ENCODE data around the gene SKAP1. TPM values are rescaled to one million over a fixed set of nuclear protein-coding genes. Genes with fewer than 3 reads are reported as not detected.
"Not testable (repeated sequence)": the region's sequence is repeated elsewhere in the genome, so short reads cannot be mapped to it uniquely, and the experiment has no call there.

SKAP1 gene
- total RNA-seq, 4 donors from 2014 or later: 0.33 to 2.1 (median 1.0) TPM

DNA sequence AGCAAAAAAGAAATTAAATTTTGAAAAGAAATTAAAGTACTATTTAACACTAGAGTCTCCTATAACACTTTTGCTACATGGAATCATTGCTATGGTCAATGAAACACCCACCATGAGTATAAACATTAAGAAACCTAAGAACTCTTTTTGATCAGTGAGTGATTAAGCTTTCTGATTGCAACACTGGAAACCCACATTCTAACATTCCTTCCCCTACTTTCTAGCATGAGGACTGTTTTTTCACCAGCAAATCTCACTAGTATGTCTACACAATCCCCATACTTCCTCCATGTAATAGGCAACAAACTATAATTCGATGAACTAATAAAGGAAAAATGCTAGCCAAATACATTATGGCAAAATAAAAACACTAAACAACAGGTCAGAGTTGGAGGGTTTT is 54.7 kb downstream of the SKAP1 start:
- Histone ChIP-seq H3K27ac (no peak overlapping the region), H3K4me3 (replicated peaks in 1 of 3) (no peak overlapping the region), H3K4me1 (no peaks in the 10 kb centered on the region), H3K27me3 (no peaks in the 10 kb centered on the region), H3K9me3 (no peaks in the 10 kb centered on the region), H3K36me3 (no peaks in the 10 kb centered on the region)
- no peak for DNase-seq
- WGBS, 2 donors: 63 to 72% methylated on average over 1 of the region's 1 CpG
- no peak for TF ChIP-seq POLR2A (IDR thresholded peaks at IDR 0.05)
- TF ChIP-seq, protein P1, sequence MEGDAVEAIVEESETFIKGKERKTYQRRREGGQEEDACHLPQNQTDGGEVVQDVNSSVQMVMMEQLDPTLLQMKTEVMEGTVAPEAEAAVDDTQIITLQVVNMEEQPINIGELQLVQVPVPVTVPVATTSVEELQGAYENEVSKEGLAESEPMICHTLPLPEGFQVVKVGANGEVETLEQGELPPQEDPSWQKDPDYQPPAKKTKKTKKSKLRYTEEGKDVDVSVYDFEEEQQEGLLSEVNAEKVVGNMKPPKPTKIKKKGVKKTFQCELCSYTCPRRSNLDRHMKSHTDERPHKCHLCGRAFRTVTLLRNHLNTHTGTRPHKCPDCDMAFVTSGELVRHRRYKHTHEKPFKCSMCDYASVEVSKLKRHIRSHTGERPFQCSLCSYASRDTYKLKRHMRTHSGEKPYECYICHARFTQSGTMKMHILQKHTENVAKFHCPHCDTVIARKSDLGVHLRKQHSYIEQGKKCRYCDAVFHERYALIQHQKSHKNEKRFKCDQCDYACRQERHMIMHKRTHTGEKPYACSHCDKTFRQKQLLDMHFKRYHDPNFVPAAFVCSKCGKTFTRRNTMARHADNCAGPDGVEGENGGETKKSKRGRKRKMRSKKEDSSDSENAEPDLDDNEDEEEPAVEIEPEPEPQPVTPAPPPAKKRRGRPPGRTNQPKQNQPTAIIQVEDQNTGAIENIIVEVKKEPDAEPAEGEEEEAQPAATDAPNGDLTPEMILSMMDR (IDR thresholded peaks at IDR 0.05): no peak
- intact Hi-C loops (cut with DNase I): no loop called here

DNA sequence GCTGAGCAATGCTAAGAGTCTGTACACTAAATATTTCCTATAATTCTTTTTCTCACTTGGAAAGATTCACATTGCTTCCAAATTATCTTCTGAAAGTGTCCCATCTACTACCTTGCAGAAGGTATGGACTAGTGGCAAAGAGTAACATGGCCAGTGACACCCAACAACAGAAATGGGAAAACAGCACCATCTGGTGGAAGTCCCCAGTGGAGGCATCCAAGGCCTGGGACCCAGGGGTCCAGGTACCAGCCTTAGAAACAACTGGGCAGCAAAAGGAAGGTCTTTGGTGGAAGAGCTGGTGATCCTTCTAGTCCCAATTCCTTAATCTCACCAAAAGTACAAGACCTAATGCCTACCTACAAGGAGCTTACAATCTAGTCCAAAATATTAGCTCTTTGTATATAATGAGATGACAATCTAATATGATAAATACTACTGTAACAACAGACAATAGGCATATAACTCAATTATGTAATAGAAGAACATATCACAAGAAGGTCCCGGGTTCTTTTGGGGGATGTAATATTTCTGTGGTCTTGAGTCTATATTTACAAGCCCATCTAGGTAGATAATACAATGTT is 55.3 kb downstream of the SKAP1 start:
- Histone ChIP-seq H3K4me1 (no peaks in the 10 kb centered on the region), H3K9me3 (no peaks in the 10 kb centered on the region), H3K4me3 (replicated peaks in 1 of 3) (no peak overlapping the region), H3K27ac (no peak overlapping the region), H3K36me3 (no peaks in the 10 kb centered on the region), H3K27me3 (no peaks in the 10 kb centered on the region)
- intact Hi-C loops (cut with DNase I): no loop called here
- no peak for DNase-seq
- 64 to 78% methylated on average over 1 of the region's 1 CpG for WGBS, 2 donors
- TF ChIP-seq, protein P1 (IDR thresholded peaks at IDR 0.05): peak in 4 of 6 experiments; percentile 21 to 35 (median 28)
- no peak for TF ChIP-seq POLR2A (IDR thresholded peaks at IDR 0.05)

DNA sequence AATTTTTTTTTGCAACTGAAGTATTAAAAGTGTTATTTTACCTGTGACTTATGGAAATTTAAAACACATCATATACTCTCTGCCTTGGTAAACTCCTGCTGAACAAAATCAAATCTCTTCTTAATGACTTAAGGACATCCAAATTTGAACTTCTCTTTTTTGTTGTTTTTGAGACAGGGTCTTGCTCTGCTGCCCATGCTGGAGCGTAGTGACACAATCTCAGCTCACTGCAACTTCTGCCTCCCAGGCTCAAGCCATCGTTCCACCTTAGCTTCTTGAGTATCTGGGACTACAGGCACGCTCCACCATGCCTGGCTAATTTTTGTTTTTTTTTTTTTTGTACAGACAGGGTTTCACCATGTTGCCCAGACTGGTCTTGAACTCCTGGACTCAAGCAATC is 56.1 kb downstream of the SKAP1 start:
- Histone ChIP-seq H3K27me3 (no peaks in the 10 kb centered on the region), H3K27ac (no peak overlapping the region), H3K36me3 (no peaks in the 10 kb centered on the region), H3K4me3 (replicated peaks in 1 of 3) (no peak overlapping the region), H3K9me3 (no peaks in the 10 kb centered on the region), H3K4me1 (no peaks in the 10 kb centered on the region)
- DNase-seq: no peak
- whole genome bisulfite sequencing, 2 donors: 46 to 64% methylated on average over 3 of the region's 3 CpGs
- intact Hi-C loops (cut with DNase I): no loop called here
- TF ChIP-seq, protein P1 (IDR thresholded peaks at IDR 0.05): no peak
- no peak for TF ChIP-seq POLR2A (IDR thresholded peaks at IDR 0.05)

DNA sequence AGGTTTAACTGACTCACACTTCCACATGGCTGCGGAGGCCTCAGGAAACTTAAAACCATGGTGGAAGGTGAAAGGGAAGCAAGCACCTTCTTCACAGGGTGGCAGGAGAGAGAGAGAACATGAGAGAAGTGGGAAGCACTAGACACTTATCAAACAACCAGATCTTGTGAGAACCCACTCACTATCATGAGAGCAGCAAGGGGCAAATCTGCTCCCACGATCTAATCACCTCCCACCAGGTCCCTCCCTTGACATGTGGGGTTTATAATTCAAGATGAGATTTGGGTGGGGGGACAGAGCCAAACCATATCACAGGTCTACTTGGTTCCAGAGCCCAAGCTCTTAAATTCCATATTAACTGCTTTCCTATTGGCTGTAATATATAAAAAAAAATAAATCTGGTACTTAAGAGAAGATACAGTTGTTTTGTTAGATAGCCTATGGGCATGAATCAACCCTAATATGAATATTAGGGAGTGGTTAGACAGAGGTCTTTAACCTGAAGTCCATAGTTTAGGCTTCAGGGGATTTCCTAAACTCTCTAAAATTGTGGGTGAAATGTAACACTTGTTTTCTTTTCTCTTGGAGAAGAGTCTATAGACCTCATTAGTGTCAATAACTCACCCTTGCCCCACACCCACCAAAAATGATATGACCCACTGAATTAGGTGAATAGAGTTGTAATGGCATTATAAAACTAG is 56.7 kb downstream of the SKAP1 start:
- Histone ChIP-seq H3K27ac (no peak overlapping the region), H3K27me3 (no peaks in the 10 kb centered on the region), H3K9me3 (no peaks in the 10 kb centered on the region), H3K4me1 (no peaks in the 10 kb centered on the region), H3K36me3 (no peaks in the 10 kb centered on the region), H3K4me3 (replicated peaks in 1 of 3) (no peak overlapping the region)
- whole genome bisulfite sequencing, 2 donors: 69 to 71% methylated on average over 2 of the region's 2 CpGs
- DNase-seq: no peak
- intact Hi-C loops (cut with DNase I): no loop called here
- TF ChIP-seq, protein P1 (IDR thresholded peaks at IDR 0.05): no peak
- TF ChIP-seq POLR2A (IDR thresholded peaks at IDR 0.05): no peak

DNA sequence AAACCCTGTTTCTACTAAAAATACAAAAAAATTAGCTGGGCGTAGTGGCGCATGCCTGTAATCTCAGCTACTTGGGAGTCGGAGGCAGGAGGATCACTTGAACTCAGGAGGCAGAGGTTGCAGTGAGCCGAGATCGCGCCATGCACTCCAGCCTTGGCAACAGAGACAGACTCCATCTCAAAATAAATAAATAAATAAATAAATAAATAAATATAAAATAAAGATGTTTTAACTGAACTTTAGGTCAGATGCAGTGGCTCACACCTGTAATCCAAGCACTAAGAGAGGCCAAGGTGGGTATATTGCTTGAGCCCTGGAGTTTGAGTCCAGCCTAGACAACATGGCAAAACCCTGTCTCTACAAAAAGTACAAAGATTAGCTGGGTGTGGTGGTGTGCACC is 61.0 kb downstream of the SKAP1 start:
- intact Hi-C loops (cut with DNase I); H3K36me3 ChIP-seq; H3K4me1 ChIP-seq; H3K27ac ChIP-seq; DNase-seq; H3K4me3 ChIP-seq (replicated peaks in 1 of 3); H3K27me3 ChIP-seq; H3K9me3 ChIP-seq: not testable (repeated sequence)
- WGBS, 2 donors: 89 to 92% methylated on average over 6 of the region's 6 CpGs

All from thyroid gland (tissue), 4 donors.